SW 1271 (cell line): ENCODE results near the gene VIL1.

Experiments
- DNase-seq, 2 experiments: peaks; one replicate each; lab custom pipeline; 2025; lab: John Stamatoyannopoulos, UW

Gene VIL1

DNA sequence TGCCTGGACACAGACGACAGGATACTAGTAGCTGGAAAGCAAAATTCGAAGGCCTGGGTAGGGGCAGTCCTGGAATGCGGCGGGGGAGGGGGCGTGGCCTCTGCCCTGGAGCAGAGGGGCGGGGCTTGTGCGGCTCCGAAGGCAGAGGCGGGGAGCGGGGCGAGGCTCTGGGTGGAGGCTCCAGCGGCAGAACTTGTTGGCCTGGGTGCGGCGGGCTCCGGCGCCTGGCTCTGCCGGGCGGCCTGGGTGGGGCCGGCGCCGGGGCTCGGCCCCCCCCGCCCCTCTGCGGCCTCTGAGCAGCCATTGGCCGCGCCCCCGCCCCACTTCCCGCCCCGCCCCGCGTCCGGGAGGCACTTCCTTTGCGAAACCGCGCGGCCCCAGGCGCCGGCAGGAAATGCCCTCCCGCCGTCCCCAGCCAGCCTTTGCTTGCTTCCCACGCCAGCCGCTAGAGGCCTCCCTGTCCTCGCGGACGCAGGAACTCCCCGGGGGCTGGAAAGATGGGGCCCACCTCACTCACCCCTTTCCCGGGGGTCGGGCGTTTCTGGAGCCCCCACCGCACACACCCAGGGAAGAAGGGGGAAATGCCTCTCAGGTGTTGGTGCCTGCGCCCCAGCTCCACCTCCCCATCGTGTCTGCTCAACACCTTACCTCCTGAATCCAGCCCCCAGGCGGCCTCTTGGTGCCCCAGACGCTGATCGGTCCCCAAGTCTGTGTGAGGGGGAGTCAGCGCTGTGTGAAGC, 12.5 kb upstream of the VIL1 start:
- DNase-seq = peak; percentile 78 to 92

GRCh38 chr2:218406949-218407618, 11.8 kb upstream of the VIL1 start:
- DNase-seq = peak in 1 of 2 experiments; percentile 32

DNA sequence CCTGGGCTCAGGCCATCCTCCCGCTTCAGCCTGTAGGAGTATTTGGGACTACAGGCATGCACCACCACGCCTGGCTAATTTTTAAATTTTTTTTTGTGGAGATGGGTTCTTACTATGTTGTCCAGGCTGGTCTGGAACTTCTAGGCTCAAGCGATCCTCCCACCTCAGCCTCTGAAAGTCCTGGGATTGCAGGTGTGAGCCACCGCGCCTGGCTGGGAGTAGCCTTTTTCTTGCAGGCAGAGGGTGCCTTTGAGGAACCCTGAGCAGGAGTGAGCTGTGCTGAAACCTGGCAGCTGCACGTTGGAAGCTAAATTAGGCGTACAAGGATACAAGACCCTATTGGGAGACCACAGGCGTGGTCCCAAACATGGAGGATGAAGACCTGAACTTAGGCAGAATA, 11.2 kb upstream of the VIL1 start:
- no peak for DNase-seq

DNA sequence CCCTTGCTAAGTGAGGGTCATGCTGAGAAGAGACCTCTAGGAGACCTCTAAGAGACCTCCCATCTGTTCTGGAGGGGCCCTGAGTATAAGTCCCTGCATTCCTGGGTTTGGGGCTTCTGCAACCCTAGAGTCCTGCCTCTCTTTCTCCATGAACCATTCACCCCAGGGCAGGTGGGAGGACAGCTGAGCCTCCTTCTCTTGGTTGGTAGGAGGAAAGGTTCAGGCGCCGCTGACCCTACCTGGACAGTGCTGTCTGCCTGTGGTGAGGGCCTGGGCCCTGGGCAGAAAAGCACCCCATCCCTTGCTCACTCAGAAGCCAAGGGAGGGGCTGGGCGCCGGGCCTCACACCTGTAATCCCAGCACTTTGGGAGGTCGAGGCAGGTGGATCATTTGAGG, 604 bp upstream of the VIL1 start:
- DNase-seq = no peak

GRCh38 chr2:218419630-218420216, 800 bp downstream of the VIL1 start:
- no peak for DNase-seq

DNA sequence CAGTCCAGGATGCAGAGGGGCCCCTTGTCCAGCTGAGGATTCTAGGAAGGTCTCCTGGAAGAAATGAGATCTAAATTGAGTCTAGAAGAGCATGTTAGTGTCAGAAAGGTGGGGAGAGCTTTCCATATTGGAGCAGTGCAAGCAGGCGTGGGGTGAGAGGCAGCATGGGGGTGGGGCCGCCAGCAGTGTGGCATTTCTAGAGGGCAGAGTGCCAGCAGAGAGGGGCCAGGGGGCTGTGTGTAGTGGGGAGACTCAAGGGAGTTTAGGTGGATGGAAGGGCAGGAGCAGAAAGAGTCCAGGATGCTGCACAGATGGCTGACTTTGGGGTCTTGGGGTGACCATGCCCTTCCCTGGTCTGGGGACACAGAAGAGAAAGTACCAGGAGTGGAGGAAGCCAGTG, 2.1 kb downstream of the VIL1 start:
- DNase-seq = no peak

DNA sequence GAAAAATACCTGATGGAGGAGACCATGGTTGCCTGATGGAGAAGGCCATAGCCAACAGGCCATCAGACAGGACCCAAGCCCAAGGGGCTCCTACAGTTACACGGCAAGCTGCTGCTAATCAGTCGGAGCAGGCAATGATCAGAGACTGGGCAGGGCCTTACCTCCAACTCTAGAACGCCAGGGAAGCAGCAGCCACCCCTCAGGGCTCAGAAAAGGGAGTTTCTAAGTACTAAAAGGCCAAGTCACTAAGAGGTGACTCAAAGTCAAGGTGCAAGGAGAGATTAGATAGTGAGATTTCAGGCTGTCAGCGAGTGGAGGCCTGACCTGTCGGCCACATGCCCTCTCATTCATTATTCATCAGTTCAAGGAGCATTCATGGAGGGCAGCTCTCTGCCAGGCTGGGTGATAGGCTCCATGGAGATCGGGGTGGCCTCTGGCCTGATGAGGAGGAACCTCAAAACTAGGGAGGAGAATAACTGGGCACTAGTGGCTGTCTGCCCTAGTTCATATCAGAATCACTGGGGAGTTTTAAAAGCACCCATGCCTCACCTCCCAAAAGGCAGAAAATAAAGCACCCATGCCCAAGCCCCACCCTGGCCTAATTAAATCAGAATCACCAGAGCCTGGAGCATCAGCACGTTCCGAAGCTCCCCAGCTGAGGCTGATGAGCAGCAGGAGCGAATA, 3.6 kb downstream of the VIL1 start:
- DNase-seq = no peak

DNA sequence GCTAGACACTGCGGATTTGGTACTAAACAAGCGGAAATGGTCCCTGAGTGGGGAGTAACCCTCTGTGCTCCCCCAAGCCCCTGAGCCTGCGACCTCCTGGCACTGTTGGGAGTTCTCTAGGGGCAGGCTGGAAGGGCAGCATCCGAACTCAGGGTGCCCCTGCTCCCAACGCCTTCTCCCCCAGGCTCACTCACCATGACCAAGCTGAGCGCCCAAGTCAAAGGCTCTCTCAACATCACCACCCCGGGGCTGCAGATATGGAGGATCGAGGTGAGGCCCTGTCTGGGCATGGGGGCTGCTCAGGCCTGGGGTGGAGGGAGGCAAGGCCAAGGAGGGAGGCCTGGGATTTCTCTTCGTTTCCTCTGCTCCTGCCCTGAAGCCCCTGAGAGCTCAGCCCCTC, 4.7 kb downstream of the VIL1 start:
- DNase-seq = no peak

- no peak for DNase-seq
Observed at GRCh38 chr2:218425531-218425930, 6.6 kb downstream of the VIL1 start.

GRCh38 chr2:218427741-218428140, 8.8 kb downstream of the VIL1 start:
- no peak for DNase-seq

DNA sequence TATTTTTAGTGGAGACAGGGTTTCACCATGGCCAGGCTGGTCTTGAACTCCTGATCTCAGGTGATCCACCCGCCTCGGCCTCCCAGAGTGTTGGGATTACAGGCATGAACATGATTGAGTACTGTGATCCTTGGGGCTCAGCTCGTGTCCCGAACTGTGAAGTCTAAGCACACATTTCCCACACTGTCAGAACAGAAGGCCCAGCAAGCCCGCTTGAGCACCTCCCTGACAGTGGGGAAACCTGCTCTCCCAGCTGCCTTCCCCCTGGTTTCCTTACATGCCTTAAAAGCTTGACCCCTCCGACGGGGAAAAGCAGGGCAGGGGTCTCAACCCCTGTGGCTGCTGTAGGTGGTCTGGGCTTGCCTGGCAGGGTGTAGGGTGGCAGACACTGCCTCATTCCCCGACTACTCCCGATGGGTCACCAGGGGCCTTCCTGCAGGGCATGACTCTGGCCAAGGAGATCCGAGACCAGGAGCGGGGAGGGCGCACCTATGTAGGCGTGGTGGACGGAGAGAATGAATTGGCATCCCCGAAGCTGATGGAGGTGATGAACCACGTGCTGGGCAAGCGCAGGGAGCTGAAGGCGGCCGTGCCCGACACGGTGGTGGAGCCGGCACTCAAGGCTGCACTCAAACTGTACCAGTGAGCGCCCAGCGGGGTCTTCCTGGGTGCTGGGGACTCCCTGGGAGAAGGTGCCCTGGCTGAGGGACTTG, 10.1 kb downstream of the VIL1 start:
- DNase-seq = no peak

- DNase-seq = no peak
Observed at GRCh38 chr2:218429911-218430692, 11.2 kb downstream of the VIL1 start.

- DNase-seq = no peak
Observed at GRCh38 chr2:218430721-218431120, 11.8 kb downstream of the VIL1 start.

DNA sequence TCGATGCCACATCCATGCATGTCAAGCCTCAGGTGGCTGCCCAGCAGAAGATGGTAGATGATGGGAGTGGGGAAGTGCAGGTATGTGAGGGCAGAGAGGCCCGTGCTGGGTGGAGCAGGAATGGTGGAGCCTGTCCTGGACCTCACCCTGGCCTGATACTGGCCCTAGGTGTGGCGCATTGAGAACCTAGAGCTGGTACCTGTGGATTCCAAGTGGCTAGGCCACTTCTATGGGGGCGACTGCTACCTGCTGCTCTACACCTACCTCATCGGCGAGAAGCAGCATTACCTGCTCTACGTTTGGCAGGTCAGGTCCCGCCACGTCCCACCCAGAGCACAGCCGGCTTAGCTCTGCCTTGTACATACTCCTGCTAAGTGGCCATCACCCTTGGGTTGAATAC, 13.0 kb downstream of the VIL1 start:
- DNase-seq = no peak

DNA sequence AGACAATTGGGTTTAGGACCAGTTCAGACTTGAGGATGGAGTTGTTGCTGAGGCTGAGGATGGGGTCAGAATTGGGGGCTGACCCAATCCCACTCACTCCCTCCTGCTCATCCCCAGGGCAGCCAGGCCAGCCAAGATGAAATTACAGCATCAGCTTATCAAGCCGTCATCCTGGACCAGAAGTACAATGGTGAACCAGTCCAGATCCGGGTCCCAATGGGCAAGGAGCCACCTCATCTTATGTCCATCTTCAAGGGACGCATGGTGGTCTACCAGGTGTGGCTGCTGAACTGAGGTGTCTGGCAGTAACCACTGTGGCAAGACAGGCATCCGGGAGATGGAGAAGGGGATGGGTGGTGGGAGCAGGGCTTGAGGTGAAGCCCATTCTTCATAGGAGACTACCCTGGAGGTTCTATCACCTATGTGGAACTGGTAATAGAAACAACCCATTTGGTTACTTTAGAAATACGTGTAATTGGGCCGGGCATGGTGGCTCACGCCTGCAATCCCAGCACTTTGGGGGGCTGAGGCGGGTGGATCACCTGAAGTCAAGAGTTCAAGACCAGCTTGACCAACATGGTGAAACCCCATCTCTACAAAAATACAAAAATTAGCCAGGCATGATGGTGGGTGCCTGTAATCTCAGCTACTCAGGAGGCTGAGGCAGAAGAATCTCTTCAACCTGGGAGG, 13.9 kb downstream of the VIL1 start:
- no peak for DNase-seq

- DNase-seq = no peak
Observed at GRCh38 chr2:218434456-218434855, 15.5 kb downstream of the VIL1 start.

GRCh38 chr2:218435003-218435982, 16.4 kb downstream of the VIL1 start:
- DNase-seq = no peak

GRCh38 chr2:218436992-218437391, 18.1 kb downstream of the VIL1 start:
- no peak for DNase-seq

DNA sequence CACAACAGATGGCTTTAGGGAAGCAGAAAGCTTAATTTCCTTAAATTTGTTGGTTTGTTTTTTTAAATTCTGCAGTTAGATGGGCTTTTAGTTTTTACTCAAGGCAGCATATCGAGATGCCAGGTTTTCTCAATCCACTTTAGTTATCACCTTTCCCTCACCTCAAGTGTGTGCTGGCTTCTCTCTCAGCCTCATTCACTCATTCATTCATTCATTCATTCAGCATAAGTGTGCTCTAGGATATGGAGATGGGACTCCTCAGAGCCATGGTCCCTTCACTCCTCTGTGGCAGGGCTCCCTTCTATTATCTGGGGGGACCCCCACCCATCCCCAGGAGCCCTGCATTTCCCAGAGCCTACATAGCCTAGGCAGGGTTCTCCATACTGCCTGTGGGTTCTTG, 19.0 kb downstream of the VIL1 start:
- no peak for DNase-seq

DNA sequence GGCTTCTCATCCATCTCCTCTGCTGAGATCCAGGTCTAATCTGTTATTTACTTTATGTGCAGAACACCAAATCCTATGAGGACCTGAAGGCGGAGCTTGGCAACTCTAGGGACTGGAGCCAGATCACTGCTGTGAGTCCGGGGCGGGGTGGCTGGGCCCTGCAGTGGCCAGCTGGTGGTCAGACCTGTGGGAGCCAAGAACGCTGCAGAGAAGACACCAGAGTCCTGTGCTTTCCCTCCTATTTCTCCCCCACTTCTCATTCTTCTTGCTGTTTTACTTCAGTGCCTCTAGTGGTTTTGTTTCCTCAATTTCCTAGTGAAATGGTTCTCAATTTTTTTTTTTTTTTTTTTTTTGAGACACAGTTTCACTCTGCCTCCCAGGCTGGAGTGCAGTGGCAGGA, 19.7 kb downstream of the VIL1 start:
- DNase-seq = no peak
